Measurements from ENCODE around the gene KRTAP4-5. TPM values are rescaled to one million over a fixed set of nuclear protein-coding genes. Genes with fewer than 3 reads are reported as not detected.
"Not testable (repeated sequence)": the region's sequence is repeated elsewhere in the genome, so short reads cannot be mapped to it uniquely, and the experiment has no call there.

Gene KRTAP4-5
- total and polyA plus RNA-seq, 4 donors, result not detected

DNA sequence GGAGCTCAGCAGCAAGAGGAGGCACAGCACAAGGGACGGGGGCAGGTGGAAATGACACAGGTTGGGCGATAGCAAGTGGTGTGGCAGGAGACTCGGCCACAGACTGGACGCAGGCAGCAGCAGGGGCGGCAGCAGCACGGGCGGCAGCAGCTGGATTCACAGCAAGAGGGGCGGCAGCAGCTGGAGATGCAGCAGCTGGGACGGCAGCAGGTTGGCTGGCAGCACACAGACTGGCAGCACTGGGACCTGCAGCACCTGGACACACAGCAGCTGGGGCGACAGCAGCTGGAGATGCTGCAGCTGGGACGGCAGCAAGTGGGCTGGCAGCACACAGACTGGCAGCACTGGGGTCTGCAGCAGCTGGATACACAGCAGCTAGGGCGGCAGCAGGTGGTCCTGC lies 9.8 kb downstream of the KRTAP4-5 start:
- H3K27ac ChIP-seq (ENCODE audit: low read depth in 1 of 2, low read length in 2 of 2); H3K36me3 ChIP-seq (ENCODE audit: control insufficient read depth in 1 of 2, insufficient read depth in 2 of 2, low read length in 1 of 2); H3K9me3 ChIP-seq (ENCODE audit: control insufficient read depth, low read length); H3K27me3 ChIP-seq (ENCODE audit: control insufficient read depth in 1 of 2, insufficient read depth in 2 of 2, low read length in 1 of 2); H3K4me1 ChIP-seq (ENCODE audit: control insufficient read depth in 1 of 2, insufficient read depth in 2 of 2, low read length in 2 of 2); H3K4me3 ChIP-seq (ENCODE audit: low read length in 2 of 2); DNase-seq; intact Hi-C loops (cut with DNase I); ATAC-seq (ENCODE audit: low FRiP score): not testable (repeated sequence)
- 85 to 86% methylated on average over 12 of the region's 12 CpGs for WGBS, 2 donors

DNA sequence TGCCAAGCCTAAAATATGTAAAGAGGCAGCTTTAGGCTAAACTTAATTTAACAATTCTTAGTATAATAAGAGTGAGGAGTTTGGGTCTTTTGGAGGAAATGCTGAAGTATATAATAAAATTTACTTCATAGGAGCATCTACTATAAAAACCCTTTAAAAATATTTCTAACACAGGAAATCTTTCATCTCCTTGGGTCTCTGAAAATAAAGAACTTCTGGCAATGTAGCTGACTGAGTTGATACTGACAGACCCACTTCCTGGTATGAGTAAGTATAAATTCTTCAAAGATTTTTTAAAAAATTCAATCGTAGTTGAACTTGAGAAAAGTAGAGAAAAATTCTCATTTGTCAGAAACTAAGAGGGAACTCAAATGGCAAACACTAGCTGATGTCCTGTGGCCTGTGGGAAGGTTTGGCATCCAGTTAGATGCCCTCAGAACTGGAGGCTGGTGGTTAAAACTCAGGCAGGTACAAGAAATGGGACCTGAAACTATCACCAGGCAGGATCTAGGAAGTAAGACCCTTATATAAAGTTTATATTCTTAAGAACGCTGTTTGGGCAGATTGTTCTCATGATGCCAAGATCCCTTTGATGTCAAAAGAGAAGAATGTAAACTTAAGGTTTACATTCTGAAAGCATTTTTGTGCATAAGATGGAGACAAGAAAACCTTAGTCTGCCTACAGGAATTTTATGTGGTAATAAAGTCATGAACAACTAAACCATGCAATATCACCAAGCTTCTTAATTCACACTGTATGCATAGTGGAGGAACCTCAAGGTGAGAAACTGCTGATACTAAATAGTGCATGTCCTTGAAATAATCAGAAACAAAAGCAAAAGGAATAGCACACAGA lies 15.5 kb downstream of the KRTAP4-5 start:
- intact Hi-C loops (cut with DNase I), result no loop called here
- Histone ChIP-seq H3K27me3 (ENCODE audit: control insufficient read depth in 1 of 2, insufficient read depth in 2 of 2, low read length in 1 of 2) (no peaks in the 10 kb centered on the region), H3K36me3 (ENCODE audit: control insufficient read depth in 1 of 2, insufficient read depth in 2 of 2, low read length in 1 of 2) (no peaks in the 10 kb centered on the region), H3K4me3 (ENCODE audit: low read length in 2 of 2) (no peak overlapping the region), H3K4me1 (ENCODE audit: control insufficient read depth in 1 of 2, insufficient read depth in 2 of 2, low read length in 2 of 2) (no peaks in the 10 kb centered on the region), H3K27ac (ENCODE audit: low read depth in 1 of 2, low read length in 2 of 2) (no peak overlapping the region), H3K9me3 (ENCODE audit: control insufficient read depth, low read length) (no peaks in the 10 kb centered on the region)
- WGBS, 2 donors, result 23 to 51% methylated on average over 2 of the region's 2 CpGs
- ATAC-seq (ENCODE audit: low FRiP score), result no peak
- no peak for DNase-seq

DNA sequence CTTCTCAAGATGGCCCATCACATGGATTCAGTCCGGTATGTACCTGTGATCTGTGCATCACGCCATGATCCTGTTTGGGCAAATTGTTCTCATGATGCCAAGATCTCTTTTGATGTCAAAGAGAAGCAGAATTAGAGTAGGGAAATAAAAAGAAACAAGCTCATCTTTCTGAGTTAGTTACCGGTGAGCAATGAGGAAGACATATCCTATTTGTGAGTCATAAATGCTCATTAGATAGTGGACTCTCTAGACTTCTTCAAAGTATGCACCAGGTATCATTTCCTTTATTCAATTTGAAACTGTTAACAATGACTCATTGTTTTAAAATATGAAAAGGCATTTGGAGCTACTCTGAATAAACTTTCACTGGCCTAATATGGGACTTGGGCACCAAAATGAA lies 17.6 kb downstream of the KRTAP4-5 start:
- intact Hi-C loops (cut with DNase I), result no loop called here
- no peaks in the 10 kb centered on the region for H3K9me3 ChIP-seq (ENCODE audit: control insufficient read depth, low read length)
- 83 to 87% methylated on average over 3 of the region's 3 CpGs for WGBS, 2 donors
- no peaks in the 10 kb centered on the region for H3K4me1 ChIP-seq (ENCODE audit: control insufficient read depth in 1 of 2, insufficient read depth in 2 of 2, low read length in 2 of 2)
- no peak overlapping the region for H3K4me3 ChIP-seq (ENCODE audit: low read length in 2 of 2)
- no peak for DNase-seq
- H3K36me3 ChIP-seq (ENCODE audit: control insufficient read depth in 1 of 2, insufficient read depth in 2 of 2, low read length in 1 of 2), result no peaks in the 10 kb centered on the region
- H3K27me3 ChIP-seq (ENCODE audit: control insufficient read depth in 1 of 2, insufficient read depth in 2 of 2, low read length in 1 of 2), result no peaks in the 10 kb centered on the region
- ATAC-seq (ENCODE audit: low FRiP score), result no peak
- no peak overlapping the region for H3K27ac ChIP-seq (ENCODE audit: low read depth in 1 of 2, low read length in 2 of 2)

DNA sequence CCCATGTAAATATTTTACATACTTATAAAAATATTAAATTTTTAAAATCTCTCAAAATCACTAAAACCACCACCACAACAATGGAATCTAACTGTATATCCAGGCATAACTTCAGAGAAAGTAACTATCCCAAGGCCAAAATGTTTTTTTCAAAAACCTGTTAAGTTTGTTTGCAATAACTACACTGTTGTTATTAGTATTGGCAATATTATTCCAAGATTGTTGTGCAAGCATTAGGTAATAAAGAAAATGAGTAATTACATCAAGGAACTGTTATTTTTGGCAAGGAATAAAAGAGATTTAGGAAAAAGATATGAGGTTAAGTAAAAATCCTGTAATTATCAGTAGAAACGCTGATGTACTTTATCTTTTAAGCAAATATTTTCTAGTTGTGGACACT lies 22.3 kb downstream of the KRTAP4-5 start:
- no peaks in the 10 kb centered on the region for H3K4me1 ChIP-seq (ENCODE audit: control insufficient read depth in 1 of 2, insufficient read depth in 2 of 2, low read length in 2 of 2)
- H3K9me3 ChIP-seq (ENCODE audit: control insufficient read depth, low read length), result no peaks in the 10 kb centered on the region
- no peak for ATAC-seq (ENCODE audit: low FRiP score)
- intact Hi-C loops (cut with DNase I), result no loop called here
- H3K4me3 ChIP-seq (ENCODE audit: low read length in 2 of 2), result no peak overlapping the region
- DNase-seq, result no peak
- 68% methylated on average over 1 of the region's 1 CpG for WGBS, 2 donors
- no peaks in the 10 kb centered on the region for H3K27me3 ChIP-seq (ENCODE audit: control insufficient read depth in 1 of 2, insufficient read depth in 2 of 2, low read length in 1 of 2)
- no peak overlapping the region for H3K27ac ChIP-seq (ENCODE audit: low read depth in 1 of 2, low read length in 2 of 2)
- no peaks in the 10 kb centered on the region for H3K36me3 ChIP-seq (ENCODE audit: control insufficient read depth in 1 of 2, insufficient read depth in 2 of 2, low read length in 1 of 2)

DNA sequence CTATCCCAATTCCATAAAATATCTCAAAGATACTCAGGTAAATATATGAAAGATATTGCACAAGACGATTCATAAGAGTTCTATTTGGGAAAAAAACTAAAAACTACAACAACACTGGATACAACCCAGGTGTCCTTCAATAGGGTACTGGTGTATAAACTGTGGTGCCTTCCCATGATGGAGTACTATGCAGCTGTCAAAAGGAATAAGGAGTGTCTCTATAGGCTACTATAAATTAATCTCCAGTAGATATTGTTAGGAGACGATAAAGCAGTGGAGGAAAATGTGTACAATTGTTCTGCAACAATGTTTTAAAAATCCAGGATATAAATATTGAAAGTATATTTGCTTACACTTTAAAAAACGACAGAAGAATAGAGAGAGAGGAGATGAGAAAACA lies 23.2 kb downstream of the KRTAP4-5 start:
- 83 to 84% methylated on average over 3 of the region's 3 CpGs for WGBS, 2 donors
- H3K36me3 ChIP-seq (ENCODE audit: control insufficient read depth in 1 of 2, insufficient read depth in 2 of 2, low read length in 1 of 2), result no peaks in the 10 kb centered on the region
- intact Hi-C loops (cut with DNase I), result no loop called here
- ATAC-seq (ENCODE audit: low FRiP score) (no peak), DNase-seq (no peak)
- no peak overlapping the region for H3K4me3 ChIP-seq (ENCODE audit: low read length in 2 of 2)
- no peaks in the 10 kb centered on the region for H3K9me3 ChIP-seq (ENCODE audit: control insufficient read depth, low read length)
- H3K27me3 ChIP-seq (ENCODE audit: control insufficient read depth in 1 of 2, insufficient read depth in 2 of 2, low read length in 1 of 2), result no peaks in the 10 kb centered on the region
- H3K4me1 ChIP-seq (ENCODE audit: control insufficient read depth in 1 of 2, insufficient read depth in 2 of 2, low read length in 2 of 2), result no peaks in the 10 kb centered on the region
- H3K27ac ChIP-seq (ENCODE audit: low read depth in 1 of 2, low read length in 2 of 2), result no peak overlapping the region

DNA sequence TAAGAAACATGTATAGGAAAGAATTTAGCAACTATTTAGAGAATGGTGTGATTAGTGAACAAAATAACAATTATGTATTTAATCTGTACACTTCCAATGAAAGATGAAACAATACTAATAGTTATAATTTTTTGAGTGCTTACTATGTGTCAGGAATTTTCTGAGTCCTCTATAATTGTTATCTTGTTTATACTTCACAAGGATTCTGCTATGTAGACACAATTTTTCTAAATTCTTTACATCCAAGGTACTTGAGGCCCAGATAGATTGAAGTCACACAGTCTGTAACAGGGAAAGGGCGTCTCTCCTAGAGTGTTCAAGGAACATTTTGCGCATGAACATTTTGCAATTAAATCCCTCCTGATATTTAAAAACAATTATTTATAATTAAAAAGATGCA lies 24.6 kb downstream of the KRTAP4-5 start:
- 67 to 90% methylated on average over 2 of the region's 2 CpGs for WGBS, 2 donors

DNA sequence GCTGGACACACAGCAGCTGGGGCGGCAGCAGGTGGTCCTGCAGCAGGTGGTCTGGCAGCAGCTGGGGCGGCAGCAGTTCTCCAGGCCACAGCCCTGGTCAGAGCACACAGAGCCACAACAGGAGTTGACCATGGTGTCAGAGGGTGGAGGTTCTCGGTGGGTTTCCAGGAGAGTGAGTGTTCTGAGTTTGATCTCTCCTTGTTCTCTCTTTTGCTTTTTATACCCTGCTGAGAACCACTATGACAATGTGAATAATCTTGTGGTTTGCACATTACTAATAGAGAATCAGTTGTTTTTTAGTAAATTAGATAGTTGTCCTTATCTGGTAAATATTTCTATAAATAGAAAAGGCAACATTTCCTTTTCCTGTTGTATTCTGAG lies 25.6 kb downstream of the KRTAP4-5 start, which contains the start of gene KRTAP4-12:
TSS of gene KRTAP4-12 (minus strand) at position 192 of the 381 bp plus-strand sequence. CDS start at position 132, 60 bp downstream.
- H3K4me1 ChIP-seq (ENCODE audit: control insufficient read depth in 1 of 2, insufficient read depth in 2 of 2, low read length in 2 of 2); H3K27ac ChIP-seq (ENCODE audit: low read depth in 1 of 2, low read length in 2 of 2); H3K27me3 ChIP-seq (ENCODE audit: control insufficient read depth in 1 of 2, insufficient read depth in 2 of 2, low read length in 1 of 2); H3K36me3 ChIP-seq (ENCODE audit: control insufficient read depth in 1 of 2, insufficient read depth in 2 of 2, low read length in 1 of 2); intact Hi-C loops (cut with DNase I); H3K4me3 ChIP-seq (ENCODE audit: low read length in 2 of 2); H3K9me3 ChIP-seq (ENCODE audit: control insufficient read depth, low read length); ATAC-seq (ENCODE audit: low FRiP score); DNase-seq: not testable (repeated sequence)
- 69 to 70% methylated on average over 3 of the region's 3 CpGs for WGBS, 2 donors

More for the DNA sequence above, 24.6 kb downstream of the KRTAP4-5 start:
- Histone ChIP-seq H3K9me3 (ENCODE audit: control insufficient read depth, low read length) (no peaks in the 10 kb centered on the region), H3K27ac (ENCODE audit: low read depth in 1 of 2, low read length in 2 of 2) (no peak overlapping the region), H3K4me3 (ENCODE audit: low read length in 2 of 2) (no peak overlapping the region), H3K36me3 (ENCODE audit: control insufficient read depth in 1 of 2, insufficient read depth in 2 of 2, low read length in 1 of 2) (no peaks in the 10 kb centered on the region), H3K4me1 (ENCODE audit: control insufficient read depth in 1 of 2, insufficient read depth in 2 of 2, low read length in 2 of 2) (no peaks in the 10 kb centered on the region), H3K27me3 (ENCODE audit: control insufficient read depth in 1 of 2, insufficient read depth in 2 of 2, low read length in 1 of 2) (no peaks in the 10 kb centered on the region)
- DNase-seq (no peak), ATAC-seq (ENCODE audit: low FRiP score) (no peak)
- intact Hi-C loops (cut with DNase I), result no loop called here

DNA sequence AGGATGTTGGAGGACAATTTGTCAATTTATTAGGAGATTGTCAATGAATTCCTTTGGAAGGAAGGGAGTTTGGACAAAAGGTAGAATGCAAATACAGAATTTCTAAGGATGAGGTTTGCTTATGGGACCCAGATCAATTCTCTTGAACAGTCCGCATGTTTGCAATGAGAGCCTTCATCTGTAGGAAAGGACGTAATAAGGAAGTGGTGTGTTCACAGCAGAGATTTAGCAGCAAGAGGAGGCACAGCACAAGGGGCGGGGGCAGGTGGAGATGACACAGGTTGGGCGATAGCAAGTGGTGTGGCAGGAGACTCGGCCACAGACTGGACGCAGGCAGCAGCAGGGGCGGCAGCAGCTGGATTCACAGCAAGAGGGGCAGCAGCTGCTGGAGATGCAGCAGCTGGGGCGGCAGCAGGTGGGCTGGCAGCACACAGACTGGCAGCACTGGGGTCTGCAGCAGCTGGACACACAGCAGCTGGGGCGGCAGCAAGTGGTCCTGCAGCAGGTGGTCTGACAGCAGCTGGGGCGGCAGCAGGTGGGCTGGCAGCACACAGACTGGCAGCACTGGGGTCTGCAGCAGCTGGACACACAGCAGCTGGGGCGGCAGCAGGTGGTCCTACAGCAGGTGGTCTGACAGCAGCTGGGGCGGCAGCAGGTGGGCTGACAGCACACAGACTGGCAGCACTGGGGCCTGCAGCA lies 26.2 kb downstream of the KRTAP4-5 start:
- H3K4me1 ChIP-seq (ENCODE audit: control insufficient read depth in 1 of 2, insufficient read depth in 2 of 2, low read length in 2 of 2); DNase-seq; H3K27me3 ChIP-seq (ENCODE audit: control insufficient read depth in 1 of 2, insufficient read depth in 2 of 2, low read length in 1 of 2); ATAC-seq (ENCODE audit: low FRiP score); H3K9me3 ChIP-seq (ENCODE audit: control insufficient read depth, low read length); intact Hi-C loops (cut with DNase I); H3K27ac ChIP-seq (ENCODE audit: low read depth in 1 of 2, low read length in 2 of 2); H3K4me3 ChIP-seq (ENCODE audit: low read length in 2 of 2); H3K36me3 ChIP-seq (ENCODE audit: control insufficient read depth in 1 of 2, insufficient read depth in 2 of 2, low read length in 1 of 2): not testable (repeated sequence)
- WGBS, 2 donors, result 76 to 78% methylated on average over 9 to 12 of the region's 12 CpGs

DNA sequence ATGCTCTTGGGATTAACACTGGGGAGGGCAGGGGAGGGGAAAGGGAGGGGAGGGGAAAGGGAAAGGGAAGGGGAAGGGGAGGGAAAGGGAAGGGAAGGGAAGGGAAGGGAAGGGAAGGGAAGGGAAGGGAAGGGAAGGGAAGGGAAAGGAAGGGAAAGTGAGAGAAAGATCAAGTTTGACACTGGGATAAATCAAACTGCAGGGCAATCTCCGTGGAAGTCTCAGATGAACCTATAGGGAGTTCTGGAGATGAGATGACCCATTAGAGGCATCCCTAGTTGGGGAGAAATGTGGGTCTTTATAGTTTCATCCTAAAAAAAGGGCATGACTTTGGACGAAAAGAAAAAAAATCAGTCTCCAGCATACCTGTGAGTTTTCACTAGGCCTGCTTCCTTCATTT lies 27.9 kb downstream of the KRTAP4-5 start:
- intact Hi-C loops (cut with DNase I), result no loop called here
- Histone ChIP-seq H3K27me3 (ENCODE audit: control insufficient read depth in 1 of 2, insufficient read depth in 2 of 2, low read length in 1 of 2) (no peaks in the 10 kb centered on the region), H3K36me3 (ENCODE audit: control insufficient read depth in 1 of 2, insufficient read depth in 2 of 2, low read length in 1 of 2) (no peaks in the 10 kb centered on the region), H3K27ac (ENCODE audit: low read depth in 1 of 2, low read length in 2 of 2) (no peak overlapping the region), H3K4me1 (ENCODE audit: control insufficient read depth in 1 of 2, insufficient read depth in 2 of 2, low read length in 2 of 2) (no peaks in the 10 kb centered on the region), H3K4me3 (ENCODE audit: low read length in 2 of 2) (no peak overlapping the region), H3K9me3 (ENCODE audit: control insufficient read depth, low read length) (no peaks in the 10 kb centered on the region)
- ATAC-seq (ENCODE audit: low FRiP score) (no peak), DNase-seq (no peak)
- 83 to 91% methylated on average over 2 of the region's 2 CpGs for WGBS, 2 donors

Data from aorta (tissue), 5 donors.